GM18502 (cell line): ENCODE results near the gene AGMO.

ENCODE experiments used
- ATAC-seq: cut with Tn5 transposase; IDR thresholded peaks from one replicate; pipeline ENCODE4 v1.9.1; 2021; ENCODE audit warnings: mild to moderate bottlenecking; ENCODE audit not compliant: unreplicated experiment, poor library complexity

AGMO gene

DNA sequence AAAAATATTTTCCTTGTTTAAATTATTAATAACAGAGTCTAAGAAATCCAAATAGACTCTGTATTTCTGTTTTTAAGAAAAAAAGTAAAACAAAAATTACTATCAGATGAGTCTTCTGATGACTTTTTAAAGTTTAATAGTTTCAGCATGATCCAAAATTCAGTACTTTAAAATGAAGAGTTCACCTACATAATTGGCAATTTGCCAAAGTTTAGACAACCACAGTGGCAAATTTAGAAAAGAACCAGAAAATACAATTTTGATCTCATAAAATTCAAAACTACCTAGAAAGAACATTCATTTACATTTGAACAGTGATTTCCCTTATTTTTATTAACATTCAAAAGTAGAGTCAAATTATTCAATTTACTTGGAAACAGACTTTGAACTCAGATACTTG is 56.1 kb downstream of the AGMO start:
- ATAC-seq, result no peak

DNA sequence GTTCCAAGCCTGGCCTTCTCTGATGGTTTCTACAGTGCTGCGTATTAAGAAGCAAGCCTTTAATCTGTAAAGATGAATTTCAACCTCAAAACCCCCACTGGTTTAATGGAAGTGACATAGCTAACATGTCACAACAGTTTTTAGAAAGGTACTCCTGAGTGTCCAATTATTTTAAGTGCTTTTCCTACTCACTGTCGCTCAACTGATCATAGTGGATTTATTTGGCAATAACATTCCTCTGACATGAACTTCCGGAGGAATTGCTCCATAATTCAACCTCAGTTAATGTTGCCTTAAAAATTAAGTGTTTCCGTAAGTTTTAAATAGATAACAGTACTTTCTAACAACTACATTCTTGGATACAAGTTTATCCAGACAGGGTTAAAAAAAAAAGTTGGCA is 57.5 kb downstream of the AGMO start:
- ATAC-seq, result no peak

DNA sequence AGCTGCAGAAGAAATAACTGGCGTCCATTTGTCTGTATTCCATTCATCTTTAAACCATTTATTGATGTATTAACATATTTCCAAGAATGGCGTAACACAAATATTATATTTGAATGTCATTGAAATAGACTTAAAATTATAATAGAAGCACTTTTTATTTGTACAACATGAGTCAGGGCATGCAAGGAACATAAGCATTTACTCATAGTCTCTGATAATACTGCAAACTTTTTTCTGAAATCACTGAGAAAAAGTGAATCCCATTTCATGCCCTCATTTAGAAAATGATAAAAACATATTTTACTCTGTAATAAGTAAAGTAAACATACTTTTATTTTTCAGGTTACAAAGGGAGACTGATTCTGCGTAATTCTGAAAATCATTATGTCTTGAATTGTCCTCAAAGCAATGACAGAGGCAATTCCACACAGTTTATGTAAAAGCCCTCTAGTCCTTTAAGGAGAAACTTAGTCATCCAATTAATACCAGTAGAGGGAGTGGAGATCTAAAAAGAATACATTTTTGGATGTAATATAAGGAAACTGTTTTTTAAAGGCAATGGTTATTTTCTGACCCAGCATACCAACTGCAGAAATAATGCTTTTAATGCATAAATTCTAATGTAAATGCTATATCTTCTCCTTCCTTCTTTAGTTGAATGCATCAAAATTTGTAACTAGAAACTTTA is 58.1 kb downstream of the AGMO start:
- no peak for ATAC-seq

DNA sequence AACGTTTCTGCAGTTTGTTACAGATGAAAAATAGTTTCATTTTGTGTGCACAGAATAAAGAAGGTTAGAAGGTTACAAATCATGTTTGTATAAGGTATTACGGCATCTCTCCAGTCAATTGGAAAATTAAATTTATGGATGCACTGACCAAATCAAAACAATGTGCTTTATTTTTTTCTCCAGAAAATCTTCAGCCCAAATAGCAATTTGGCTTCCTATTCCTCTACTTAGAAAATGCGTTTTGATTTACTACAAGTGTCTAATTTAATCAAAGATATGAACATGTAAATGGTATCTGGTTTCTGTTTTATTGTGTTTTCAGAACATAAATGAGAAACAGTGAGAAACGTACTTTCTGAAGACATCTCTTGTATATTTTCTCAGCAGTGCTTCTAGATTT is 63.4 kb downstream of the AGMO start:
- no peak for ATAC-seq

DNA sequence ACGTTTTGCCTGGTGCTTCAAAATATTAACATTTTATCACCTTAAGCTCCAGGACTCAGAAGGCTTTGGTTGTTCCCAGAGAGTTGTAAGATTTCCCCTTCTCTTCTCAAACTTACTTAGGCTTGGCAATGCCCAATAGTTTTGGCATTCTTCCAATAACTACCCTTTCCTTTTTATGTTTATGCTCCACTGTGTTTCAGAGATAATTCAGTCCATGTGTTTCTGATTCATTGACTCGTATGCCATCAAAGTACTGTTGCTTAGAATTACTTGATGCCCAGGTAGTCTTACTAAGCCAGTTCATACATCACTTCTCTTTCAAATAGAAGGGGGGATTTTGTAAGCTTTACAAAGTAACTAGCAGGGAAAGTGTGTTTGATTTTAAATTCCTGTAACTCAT is 66.6 kb downstream of the AGMO start:
- ATAC-seq, result no peak

DNA sequence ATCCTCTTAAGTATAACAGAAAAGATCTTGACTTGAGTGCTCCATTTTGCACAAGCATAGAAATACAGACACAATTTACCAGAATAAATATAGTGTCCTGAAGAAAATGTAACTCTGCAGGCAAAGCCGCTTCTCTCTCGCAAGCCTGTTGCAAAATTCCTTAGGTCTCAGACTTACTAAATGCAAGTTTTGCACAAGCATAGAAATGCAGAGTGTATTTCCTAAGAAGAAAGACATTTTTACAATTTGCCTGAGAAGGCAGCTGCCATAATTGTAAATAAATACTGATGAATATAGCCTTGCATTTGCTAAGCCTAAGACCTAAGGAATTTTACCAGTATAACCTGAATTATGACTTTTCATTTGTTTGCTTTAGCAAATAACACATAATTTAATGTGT is 67.1 kb downstream of the AGMO start:
- no peak for ATAC-seq

DNA sequence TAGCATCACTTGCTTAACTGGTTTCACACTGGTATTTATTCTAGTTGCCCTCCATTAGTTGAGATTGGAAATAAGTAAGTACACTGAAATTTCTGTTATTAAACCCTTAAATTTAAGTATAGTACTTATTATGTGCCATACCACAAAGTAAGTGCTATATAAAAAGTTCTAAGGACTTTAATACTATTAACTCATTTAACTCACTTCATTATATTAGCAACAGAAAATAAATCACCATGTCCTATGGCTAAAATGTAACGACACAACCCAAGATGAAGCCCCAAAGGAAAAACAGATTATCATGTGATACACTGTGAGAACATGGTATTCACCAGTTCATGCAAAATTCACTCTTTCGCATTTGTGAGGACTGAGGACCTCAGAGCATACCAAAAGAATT is 70.5 kb downstream of the AGMO start:
- ATAC-seq, result no peak

DNA sequence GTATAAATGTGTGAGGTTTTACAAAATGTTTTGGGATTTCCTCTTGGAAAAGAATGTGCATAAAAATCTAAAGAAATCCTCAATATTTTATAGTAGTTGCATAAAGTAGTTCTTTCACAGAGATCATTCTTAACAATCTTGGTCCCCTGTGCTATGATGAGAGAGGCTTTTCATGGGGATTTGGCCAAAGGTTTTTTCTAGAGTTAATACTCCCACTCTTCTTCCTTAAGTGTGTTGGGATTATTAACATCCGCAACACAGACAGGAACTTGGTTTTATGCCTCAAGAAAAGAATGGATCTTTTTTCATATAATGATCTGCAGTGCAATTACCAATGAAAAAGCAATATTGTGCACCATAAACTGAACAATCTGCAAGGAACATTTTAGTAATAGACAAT is 71.5 kb downstream of the AGMO start:
- ATAC-seq, result no peak

DNA sequence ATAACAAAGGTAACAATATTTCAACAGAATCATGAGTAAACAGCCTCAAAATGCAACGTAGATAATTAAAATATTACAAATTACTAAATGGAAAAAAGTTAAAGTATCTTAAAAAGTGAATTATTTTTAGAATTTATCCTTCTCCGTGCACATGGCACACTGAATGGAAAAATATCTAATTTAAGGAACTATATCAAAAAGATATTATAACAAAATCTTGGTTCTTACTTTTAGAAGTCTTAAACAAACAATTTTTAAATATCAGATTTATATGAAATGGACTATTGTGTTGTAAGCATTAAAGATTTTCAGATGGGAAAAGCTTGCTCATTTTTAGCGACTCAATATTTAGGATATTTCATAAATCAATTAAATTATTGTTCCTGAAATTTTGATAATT is 72.0 kb downstream of the AGMO start:
- no peak for ATAC-seq

DNA sequence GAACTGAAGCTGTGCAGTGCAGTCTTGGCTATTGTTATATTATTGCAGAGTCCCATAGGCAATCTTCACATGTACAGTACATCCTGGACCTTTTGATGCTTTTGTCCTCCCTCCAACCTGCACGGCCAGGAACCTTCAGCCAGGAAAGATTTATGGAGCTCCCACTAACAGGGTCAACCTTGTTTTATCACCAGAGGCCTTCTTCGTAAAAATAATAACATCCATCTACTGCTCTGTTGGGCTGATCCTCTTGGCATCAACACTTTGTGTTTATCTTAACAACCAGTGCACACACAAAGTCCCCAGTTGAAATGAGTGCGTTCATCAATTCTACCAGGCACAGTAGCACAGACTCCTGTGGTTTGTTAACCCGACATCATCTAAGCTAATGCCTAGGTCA is 72.4 kb downstream of the AGMO start:
- ATAC-seq, result no peak

DNA sequence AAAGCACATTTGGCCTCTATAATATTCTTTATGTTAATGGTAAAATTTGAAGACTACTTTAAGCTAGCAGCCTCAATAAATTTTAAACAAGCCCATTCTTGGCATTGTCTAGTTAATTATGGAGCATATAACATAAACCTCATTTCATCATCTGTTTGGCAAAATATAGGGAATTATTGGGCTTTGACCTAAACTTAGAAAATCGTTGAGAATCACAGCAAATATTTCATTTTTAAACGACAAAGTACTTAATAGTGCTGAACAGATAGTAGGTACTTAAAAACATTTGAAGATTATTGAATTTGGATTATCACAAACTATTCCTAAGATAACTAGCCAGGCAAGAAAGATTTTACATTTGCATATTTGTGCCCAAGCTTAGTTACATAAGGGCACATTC is 73.4 kb downstream of the AGMO start:
- no peak for ATAC-seq

DNA sequence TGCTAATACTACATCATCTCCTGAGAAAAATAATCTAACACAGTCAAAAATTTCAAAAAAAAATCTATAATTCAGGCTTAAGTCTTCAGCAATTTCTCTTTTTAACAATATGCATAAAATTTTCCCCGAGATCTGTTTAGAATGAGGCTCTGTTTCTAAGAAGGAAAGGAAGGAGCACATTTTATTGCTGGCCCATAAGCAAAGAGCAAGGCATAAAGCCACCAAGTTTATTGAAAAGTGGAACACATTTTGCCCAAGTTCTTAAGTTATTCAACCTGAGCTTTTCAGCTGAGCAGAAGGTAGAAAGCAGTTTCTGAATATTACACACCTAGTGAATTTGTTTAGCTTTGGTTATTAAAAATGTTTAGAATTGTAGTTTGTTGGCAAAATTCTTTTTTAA is 73.9 kb downstream of the AGMO start:
- ATAC-seq, result no peak

DNA sequence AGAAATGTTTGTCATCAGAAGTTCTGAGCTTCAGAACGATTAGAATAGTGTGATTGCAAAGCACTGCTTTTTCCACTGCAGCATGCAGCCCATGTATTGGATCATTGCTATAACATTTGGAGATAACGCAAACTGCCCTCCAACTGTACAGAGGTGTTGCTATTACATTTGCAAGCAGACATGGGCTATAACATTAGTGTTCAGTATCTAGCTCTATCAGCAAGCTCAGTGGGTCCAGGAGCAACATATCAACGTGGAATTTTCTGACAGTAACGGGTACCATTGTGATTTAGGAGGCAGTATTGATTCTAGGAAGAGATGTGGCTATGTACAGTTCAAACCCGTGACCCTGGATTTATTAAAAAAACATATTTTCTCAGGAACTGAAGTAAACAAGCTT is 75.8 kb downstream of the AGMO start:
- no peak for ATAC-seq

DNA sequence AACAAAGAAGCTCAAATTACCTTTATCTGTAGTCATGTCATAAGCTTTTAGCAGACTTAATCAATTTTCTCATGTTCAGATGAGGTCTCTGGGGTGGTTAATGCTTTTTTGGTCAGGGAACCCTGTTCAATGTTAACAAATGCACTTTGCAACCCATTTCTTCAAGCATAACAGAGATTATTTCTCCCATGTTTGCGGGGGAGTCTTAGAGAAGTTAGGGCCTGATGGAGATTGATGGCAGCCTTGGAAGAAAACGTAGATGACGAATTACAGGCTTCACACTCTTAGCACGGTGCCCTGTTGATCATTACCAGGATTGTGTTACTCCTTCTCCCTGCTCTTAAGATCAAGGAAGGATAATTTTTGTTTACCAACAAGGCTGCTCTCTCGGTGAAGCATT is 76.4 kb downstream of the AGMO start:
- no peak for ATAC-seq

DNA sequence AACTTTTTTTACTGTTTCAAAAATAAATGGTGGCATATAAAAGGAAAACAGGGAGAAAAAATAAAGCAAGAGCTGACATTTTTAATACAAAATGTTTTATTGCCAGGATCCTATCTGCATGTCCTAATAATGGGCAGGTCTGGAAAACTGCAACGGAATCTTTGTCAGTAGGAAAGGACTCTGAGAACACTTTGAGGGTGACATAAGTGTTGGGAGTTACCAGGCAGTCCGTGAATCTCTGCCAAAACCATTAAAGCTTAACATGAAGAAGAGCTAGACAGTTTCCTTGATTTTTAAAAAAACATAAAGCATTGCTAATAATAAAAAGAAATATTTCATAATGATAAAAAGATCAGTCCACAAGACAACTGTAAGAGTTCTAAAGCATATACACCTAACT is 80.7 kb downstream of the AGMO start:
- ATAC-seq, result no peak

DNA sequence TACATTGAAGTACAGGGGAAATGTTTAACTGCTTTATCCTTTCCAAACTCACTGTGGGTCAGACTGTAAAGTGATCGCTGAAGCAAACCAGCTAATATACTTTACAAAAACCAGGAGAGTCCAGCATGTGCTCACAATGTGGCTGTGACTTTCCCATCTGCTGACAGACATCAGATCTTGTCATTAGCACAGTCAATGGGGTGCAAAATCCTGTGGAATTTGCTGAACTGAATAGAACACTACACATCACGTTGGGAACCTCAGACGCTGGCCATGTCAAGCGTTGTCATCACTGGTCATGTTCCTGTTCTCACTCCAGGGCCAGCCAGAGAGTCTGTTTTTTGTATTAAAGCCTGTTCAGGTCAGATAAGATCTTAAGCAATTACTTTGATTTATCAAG is 83.4 kb downstream of the AGMO start:
- no peak for ATAC-seq

DNA sequence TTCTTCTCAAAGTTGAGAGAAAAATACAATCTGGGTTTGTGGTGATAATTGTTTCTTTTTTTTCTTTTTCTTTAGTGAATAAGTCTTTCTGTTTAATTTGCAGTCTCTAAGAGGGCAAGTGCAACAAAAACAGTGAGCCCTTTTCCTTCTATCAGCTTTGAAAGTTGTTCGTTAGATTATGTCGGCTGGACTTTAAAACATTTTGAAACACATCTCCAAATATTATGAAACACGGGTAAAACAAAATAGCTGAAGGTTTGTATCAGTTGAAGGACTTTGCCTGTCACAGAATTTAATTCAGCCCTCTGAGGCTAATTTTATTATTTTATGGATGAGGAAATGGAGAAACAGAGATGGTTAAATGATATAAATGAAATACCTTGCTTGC is 85.3 kb downstream of the AGMO start:
- no peak for ATAC-seq

DNA sequence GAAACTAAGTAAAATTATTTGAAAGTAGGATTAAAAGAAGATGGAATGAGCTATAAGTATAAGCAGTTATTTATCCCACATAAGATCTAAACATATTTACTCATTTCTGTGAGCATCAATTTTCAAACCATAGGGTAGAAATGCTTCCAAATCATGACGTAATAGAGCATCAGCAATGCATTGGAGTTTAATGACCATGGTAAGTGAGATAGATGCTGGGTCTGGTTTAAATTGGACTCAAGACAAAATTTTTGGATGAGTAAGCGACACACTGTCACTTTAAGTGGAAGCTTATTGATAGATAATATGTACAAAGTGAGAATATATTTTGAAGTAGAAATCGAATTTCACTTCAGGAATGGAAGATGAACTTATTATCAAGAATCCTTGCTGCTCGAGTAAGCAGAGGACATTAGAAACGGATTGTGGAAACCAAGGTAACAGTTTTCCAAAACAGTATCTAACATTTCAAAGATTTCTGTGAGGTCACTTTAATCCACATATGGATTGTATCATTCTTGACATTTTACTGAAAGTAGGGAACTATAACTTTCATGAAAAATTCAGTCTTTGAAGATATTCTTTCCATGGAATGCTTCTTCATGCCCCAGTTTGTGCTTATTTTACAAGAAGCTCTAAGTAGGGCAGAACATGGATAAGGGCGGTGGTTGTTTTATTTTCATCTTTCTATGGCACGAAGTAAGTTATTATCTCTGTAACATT is 85.8 kb downstream of the AGMO start:
- no peak for ATAC-seq

DNA sequence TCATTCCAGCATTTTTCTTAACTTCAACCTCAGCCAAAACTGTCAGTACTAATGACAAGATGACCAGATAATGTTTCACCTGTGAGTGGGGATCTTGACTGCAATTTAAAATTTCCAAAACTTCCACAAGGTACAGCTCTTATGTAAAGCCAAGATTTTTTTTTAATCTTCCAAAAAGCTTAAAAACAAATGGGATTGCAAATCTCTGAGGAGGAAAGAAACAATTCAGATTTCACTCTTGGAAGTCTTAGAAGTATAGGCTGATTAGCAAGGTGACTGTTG is 90.2 kb downstream of the AGMO start:
- ATAC-seq, result no peak

DNA sequence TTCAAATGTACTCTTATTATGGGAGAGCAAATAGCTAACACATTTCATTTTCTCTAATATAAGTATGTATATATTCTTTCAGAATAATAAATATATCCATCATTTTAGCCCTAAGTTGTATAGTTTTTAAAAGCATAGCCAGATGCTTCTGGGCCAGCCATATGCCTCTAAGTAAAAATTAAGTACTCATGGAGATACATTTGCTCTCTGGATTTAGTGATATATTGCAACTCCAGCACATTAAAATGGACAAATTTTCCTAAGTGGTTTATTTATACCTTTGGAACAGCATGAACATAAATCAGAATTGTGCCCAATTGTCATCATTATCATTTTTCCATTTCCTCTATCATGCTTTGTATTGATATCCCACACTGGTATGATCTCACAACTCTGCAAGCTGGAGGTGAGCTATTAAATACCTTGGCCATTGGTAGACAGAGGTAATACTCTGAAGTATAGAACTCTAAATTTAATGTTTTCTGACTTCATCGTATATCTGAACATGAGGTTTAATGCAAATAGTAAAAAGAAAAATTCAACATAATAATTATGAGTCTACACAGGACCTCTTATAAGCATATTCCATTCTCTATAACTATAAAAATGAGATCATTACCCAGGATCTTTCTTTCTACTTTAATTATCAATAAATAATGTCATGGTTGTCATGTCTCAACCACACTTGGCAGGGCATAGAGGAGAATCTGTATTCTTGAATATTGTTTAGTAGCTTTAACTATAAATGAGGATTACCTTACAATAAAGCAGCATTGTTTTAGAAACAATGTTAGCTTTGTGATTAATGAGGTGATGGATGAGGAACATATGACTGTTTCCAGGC is 90.8 kb downstream of the AGMO start:
- no peak for ATAC-seq

DNA sequence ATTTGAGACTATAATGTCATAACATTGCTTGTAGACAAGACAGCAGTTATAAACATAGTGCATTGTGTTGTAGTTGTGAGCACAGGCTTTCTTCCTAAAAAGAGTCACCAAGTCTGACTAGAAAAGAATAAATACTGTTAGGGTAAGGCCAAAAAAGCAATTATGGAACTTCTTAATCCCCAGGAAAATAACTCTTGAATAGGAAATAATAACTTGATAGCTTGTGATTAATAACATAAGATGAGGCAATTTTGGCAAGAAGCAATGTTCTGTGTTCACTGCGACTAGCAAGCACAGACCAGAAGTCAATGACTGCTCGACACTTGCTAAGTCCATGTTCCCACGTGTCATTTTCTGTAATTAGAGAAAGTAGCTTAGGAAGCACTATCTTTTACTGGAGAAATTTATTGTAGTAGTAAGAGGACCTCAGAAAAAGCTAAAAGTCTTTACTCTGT is 97.1 kb downstream of the AGMO start:
- ATAC-seq, result no peak
